ENCODE results near the gene SOX9.

SOX9 gene

DNA sequence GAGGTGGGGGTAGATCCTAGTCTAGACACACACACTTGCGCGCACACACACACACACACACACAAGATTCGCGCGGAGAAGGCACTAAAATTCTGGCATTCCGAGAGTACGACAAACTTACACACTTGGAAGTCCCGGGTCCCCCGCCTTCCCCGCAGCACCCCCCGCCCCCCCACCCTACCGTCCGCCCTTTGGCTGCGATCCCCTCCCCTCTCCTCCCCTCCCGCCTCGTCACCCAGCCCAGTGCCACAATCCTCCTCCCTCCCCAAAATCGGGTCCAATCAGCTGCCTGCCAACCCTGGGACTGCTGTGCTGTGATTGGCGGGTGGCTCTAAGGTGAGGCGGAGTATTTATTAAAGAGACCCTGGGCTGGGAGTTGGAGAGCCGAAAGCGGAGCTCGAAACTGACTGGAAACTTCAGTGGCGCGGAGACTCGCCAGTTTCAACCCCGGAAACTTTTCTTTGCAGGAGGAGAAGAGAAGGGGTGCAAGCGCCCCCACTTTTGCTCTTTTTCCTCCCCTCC, at the start of gene SOX9:
SOX9 (plus strand) TSS at position 379 of the 522 bp plus-strand sequence. CDS start 372 bp downstream, outside the sequence.
- DNase-seq (ENCODE audit: low spot score), result peak; percentile 96

DNA sequence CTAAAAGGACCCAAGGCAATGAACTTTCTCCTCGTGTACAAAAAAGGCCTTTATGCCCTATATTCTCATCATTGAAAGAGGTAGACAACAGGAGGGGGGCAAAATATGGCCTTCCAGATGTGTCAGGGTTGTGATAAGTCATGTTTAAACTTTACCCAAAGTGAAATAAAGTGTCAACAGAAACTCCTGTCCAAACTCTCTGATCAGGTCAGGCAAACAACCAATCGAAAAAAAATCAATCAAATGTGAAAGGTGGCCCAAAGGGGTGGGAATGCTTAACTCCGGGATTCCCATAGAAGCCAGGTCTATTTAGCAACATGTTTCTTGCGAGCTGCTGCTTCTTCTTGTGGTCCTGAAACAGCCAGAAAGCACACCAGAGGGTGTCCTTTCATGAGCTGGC, 49.5 kb upstream of the SOX9 start:
- no peak for DNase-seq (ENCODE audit: low spot score)

DNA sequence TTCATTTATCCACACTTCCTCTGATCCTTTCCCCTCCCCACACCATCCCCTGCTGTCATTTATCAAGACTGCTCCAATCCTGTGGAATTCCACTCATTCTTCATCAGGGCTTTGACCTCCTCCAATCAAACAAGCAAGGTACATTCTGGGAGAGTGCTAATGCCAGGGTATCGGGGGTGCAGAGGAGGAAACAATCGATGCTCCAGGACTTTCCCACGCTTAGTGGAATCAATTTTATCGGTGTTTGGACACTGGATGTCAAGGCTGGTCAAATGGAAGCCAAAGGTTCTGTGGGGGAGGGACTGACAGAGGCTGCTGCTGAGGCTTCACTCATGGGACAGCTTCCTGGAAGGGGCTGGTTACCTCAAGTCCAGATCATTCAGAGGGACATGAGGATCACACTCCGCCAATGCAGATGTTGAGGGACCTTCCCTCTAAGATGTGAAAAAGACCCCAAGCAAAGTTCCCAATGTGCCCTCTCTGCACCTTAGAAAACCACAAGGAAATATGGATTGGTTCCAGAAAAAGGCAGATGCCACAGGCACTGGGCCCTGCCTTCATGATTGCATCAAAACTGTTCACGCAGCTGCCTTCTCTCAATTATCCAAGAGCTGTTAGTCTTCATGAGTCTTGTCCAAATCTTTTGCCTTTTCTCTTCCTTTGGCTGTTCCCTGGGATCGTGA, 44.7 kb upstream of the SOX9 start:
- DNase-seq (ENCODE audit: low spot score), result no peak

DNA sequence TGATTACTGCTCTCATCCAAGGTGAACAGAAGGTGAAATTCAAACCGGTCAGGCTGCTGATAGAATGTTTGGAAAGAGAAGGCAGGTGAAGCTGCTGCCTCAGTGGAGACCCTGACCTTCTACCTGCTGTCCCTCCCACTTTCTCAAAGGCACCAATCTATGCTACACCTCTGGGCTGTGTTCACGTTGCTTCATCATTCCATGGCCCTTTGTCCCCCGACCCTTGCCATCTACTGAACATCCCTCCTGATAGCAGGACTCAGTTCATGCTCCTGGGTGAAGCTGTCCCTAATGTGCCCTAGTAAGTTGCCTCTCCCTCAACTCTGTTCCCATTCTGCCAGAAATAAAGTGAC, 44.2 kb upstream of the SOX9 start:
- no peak for DNase-seq (ENCODE audit: low spot score)

DNA sequence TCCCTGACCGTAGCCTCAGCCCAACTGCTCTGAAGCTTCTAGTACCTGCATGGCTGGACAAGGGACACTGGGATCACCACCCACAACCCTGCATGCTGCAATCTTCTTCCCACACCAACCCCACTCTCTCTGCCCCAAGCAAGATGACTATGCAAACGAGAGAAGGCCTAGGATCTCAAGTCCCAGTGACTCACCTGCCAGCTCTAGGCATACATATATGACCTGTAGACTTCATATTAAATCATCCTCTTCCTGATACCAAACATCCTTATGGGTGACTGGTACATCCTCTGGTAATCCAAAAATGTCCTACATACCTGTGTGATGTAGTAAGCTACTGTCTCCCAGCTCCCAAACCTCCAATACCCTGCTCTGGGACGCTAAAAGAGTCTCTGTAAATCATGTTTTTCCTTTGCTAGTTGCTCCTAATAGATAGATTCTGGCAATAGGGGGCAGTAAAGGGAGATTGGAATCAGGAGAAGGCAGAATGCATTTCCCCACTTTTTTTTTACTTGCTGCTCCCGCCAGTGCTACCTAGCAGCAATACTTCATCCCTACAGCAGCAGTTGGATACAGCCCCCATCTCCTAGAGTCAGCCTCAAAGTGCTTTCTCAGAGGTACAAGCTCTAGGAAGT, 43.4 kb upstream of the SOX9 start:
- DNase-seq (ENCODE audit: low spot score), result peak; percentile 29

DNA sequence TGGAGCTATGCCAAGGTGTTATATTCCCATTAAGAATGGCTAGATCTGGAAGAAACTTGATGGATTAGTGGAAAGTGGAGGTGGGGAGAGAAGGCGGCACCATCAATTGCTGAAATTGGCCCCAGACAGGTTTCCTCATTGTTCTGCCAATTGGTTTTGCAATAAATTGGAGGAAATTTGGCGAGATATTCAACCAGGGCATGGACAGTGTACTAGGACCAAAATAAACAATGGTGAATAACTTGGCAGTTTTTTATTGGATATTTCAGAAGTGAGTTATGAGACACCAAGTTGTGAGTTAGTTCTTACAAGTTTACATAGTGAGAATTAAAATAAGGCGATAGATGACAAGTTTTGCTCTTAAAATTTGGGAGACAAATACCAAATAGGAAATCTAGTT, 41.1 kb upstream of the SOX9 start:
- no peak for DNase-seq (ENCODE audit: low spot score)

DNA sequence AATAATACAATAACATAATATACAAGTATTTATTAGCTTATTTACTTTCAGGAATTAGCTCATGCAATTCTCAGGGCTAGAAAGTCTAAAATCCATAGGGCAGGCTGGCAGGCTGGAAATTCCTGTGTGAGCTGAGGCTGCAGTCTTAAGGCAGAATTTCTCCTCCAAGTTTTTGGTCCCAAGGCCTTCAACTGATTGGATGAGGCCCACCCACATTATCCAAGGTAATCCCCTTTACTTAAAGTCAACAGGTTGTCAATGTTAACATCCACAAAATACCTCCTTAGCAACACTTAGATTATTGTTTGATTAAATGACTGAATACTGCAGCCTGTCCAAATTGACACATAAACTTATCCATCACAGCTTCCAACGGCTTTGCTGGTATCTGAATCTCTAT, 32.9 kb upstream of the SOX9 start:
- no peak for DNase-seq (ENCODE audit: low spot score)

DNA sequence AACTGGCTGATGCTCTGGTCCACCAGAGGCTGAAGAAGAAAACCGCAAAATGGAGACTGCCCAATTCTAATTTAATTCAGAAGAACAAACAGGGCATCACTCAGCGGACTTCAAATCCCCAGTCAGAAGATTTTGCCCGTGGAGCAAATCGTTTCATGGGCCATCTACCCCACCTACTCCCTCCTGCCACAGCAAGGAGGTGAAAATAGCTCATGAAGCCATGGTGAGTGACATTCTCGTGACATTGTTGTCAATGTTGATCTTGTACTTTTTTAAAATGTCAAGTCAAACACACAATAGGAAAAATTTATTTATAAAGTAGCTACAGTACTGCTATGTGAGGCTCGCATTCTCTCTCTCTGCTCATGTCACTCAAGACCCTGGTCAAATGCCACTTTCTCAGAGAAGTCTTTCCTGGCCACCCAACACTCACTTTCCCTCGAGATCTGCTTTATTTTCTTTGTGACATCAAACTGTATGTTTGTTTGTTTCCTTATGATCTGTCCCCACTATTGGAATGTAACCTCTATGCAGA, 31.3 kb upstream of the SOX9 start:
- DNase-seq (ENCODE audit: low spot score), result no peak

DNA sequence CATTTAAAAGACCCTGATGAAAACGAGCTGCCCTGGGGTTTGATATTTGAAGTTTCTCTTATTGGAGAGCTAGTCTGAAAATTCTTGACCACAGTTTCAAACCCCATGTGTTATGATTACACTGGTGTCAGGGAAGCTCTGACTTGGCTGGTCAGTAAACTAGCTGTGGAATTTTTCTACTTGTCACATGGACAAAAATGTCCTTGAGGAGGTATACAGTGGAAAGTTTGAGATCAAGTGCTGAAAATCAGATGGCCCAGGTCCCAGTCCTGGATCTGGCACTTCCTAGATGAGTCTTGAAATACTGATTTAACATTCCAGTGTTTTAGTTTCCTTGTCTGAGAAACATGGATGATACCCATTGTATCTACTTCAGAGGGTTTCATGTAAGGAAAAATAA, 30.7 kb upstream of the SOX9 start:
- no peak for DNase-seq (ENCODE audit: low spot score)

DNA sequence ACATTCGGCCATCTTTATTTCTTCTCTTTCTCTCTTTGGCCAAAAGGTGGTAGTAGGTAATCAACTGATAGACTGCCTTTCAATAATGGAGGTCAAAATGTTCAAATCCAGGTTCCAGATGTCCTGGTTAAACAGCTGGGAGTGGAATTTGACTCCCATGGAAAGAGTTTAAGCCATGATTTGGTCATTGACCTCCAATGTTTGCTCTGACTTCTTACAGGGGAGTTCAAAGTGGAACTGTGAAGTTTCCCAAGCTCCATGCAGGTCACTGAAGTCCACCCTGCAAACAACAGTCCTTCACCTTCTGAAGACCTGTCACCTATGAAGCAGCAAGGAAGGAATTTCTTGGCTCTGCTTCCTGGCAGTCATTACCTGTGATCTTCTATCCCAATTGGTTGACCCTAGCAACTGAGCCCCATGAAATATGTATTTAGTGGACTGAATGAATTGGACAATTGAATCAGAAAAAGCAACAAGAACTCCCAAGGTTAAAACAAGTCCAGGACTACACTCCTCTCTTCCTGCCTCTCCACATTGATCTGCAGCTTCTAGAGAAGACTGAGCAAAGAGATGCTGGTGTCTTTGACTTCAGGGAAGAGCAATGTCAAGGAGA, 28.0 kb upstream of the SOX9 start:
- no peak for DNase-seq (ENCODE audit: low spot score)

DNA sequence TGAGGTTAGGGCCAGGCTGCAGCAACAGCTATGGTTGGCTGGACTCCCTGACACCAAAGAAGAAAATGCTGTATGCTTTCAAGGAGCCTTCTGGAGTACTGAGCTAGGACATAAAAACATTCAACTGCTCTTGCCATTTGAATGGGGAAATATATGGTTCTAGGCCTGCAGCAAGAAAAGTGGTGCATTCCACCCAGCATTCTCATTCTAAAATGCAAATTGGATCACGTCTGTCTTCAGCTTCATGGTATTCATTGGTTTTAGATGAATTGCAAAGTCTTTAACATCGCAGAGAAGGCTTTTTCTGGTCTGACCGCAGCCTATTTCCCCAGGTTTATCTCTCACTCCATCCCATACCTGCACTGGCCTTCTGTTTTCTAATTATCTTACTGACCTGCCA, 27.1 kb upstream of the SOX9 start:
- DNase-seq (ENCODE audit: low spot score), result no peak

DNA sequence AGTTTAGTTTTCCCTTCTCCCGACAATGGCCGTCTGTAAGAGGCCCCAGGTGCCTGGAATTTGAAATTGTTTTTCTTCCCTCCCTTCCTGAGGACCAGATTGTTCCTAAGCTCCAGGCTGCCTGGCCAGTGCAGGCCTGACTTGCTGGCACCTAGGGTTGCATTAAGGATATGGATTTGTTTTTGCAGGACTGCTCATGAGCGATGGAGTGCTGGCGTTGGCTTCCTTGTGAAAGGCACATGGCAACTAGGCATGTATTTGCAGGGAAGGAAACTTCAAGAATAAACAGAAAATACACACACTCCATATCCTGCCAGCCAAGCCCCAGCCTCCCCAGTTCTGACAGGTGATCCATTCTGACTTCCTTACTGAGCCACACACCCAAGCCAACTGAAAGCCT, 25.5 kb upstream of the SOX9 start:
- no peak for DNase-seq (ENCODE audit: low spot score)

DNA sequence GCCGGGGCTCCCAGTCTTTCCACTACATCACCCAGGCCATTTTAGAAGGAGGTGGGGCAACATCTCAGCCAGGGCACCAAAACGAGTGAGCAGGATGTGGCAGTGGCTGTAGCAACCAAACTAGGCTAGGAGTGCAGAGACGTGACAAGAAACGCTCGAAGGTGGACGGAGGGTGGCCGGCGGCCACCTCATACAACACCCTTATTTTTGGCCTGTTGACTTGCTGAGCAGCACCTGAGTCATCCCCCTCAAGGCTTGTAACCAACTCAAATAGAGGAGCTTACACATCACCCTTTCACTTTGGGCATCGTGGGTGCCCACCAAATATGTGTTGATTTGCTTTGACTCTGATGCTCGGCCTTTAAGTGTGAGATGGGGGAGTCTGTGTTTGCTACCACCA, 23.7 kb upstream of the SOX9 start:
- no peak for DNase-seq (ENCODE audit: low spot score)

DNA sequence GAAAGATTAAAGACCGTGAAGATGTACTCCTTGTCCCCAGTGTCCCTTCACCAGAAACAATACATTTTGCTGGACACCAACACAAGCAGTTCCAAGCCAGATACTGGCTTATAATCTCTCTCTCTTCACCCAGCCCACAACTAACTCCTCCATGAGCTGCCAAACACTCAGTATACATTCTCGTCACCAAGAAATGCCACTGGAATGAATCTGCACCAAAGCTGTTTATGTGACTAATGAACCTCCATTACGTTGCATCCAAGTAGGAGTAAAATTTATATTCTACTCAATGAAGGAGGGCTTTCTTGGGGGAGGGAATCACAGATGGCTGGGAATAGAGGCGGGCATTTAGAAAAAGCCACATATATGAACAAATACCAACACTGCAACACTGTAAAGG, 20.9 kb upstream of the SOX9 start:
- no peak for DNase-seq (ENCODE audit: low spot score)

DNA sequence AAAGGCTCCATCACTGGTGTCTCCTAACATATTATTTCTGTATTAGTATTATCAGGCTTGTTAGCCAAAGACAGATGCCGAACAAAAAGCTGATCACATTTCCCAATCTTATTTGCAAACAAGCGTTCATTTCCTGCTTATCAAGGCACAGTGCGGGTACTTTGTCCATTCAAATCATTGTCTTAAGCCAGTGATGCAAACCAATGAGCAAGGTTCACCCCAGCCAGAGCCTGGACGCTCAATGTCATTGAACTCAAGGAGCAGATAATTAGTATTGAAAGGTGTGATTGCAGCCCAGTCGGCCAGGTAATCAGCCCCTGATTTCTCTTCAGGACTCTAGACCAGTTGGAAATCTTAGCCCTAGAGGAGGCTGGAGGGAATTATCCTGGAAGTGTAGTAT, 20.4 kb upstream of the SOX9 start:
- DNase-seq (ENCODE audit: low spot score), result no peak

DNA sequence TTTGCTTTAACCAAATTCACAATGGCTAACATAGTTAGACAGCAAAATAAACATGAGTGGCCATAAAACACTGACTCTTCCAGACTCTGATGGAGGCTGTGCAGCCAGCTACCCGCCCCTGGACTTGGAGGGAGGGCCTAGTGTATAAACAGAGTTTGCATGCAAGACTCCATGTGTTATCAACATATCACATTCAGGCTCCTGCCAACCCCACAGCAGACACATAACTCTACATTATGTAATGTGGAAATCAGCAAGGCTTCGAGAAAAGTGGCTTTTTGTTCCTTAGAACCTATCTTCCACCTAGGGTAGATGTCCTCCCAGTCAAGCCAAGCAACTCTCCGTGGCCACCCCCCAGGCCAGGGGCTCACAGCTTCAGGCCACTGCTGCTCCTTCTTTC, 19.3 kb upstream of the SOX9 start:
- DNase-seq (ENCODE audit: low spot score), result no peak

DNA sequence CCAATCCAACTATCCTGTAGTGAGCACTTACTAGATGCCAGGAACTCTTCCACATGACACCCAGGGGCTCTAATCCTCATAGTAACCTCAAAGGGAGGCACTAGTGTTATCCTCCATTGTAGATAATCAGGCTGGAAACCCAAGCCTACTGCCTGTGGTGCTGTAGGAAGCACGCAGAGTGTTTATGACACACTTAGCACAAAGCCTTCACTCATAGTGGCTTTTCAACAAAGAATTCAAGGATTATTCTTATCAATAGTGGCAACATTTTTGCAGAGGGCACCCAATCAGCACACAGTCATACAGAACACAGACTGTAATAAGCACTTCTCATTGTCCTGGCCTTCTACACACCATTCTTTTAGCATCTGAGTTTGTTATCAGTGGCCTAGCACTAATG, 18.5 kb upstream of the SOX9 start:
- DNase-seq (ENCODE audit: low spot score), result no peak

DNA sequence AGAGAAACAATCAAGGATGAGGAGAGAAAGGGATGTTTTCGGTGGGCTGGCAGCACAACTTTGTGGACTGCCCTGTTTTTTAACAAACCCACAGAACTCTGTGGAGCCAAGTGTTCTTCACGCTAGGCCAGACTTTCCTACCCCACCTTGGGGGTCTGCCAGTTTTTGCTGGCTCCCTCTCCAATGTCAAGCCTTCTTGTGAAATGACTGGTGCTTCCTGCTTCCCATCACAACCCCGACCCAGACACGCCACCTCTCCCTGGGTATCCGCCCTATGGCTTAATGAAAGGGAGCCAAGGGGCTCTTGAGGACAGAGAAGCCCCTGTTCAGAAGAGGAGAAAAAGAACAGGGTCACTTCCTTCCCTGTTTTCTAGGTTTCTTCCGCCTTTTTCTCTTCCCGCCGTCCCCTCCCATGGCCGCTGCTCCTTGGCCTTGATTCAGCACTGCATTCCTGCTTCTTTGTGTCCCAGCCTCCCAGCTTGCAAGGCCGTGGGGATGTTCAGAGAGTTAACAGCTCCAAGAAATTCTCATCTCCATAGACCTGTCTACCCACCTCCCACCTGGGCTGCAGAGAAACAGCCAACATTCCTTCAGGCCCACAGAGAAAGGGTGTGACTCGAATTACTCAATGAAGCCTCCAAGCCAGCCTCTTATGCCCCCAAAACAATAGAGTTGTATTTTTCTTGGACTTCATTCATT, 16.5 kb upstream of the SOX9 start:
- no peak for DNase-seq (ENCODE audit: low spot score)

DNA sequence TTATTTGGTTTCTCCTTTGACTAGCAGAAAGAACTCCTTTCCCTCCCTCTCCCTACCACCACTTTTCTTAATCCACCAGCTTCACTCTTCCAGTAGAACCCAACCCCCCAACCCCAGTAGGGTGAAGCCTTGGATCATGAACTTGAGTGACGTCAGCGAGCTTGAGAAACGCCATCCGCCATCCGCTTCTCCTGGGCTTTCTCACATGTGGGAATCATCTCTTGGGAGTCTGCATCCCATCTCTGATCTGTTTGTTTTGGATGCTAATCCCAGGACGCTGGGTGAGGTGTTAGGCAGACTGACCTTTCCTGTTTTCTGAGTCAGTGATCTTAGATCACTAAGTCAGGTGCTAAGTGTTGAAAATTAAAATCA, 16.0 kb upstream of the SOX9 start:
- no peak for DNase-seq (ENCODE audit: low spot score)

DNA sequence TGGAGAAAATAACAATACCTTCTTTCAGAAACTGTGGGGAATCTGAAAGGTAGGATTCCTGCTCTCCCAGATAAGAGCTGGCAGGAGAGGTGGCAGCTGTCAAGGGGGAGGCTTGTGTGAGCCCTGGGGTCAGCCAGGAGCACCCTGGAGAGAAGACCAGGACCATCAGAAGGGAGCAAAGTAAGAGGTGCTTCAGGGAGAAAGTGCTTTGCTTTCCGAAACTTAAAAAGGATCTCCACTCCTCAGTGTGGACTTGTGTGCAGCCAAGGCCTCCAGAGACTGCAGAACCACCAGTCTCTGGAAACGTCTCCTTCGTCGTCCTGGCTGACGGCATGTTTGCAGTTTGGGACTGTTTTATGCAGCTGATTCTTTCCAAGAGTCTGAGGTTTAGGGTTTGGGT, 13.7 kb upstream of the SOX9 start:
- DNase-seq (ENCODE audit: low spot score), result no peak

DNA sequence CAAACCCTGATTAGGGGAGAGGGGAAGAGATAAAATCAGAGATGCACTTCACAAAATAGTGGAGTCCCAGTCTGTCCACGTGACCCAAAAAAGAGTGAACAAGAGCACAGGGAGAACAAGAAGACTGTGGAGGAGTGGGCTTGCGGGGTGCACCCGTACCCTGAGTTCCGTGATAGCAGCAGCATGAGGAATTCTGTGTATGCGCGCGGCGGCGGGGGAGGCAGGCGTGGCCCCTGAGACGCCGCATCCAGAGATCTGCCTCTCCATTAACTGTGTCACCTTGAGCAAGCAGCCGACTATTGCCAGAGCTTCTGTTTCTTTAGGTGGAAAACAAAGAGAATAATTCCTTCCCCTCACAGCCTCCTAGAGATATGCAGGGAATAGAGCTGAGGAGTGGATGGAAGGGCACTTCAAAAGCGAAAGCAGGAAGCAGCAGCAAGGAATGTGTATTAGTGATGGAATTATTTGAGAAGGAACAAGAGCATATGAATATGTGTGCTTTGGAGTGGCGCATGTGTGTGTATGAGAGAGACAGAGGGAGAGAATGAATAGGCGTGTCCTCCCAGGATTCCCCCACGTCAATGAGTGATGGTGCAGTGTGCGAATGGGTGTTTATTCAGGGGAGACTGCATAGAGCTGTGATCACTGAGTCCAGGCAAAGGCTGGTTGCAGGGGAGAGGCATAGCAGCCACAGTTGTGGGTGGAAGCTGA, 10.4 kb upstream of the SOX9 start:
- DNase-seq (ENCODE audit: low spot score), result no peak

DNA sequence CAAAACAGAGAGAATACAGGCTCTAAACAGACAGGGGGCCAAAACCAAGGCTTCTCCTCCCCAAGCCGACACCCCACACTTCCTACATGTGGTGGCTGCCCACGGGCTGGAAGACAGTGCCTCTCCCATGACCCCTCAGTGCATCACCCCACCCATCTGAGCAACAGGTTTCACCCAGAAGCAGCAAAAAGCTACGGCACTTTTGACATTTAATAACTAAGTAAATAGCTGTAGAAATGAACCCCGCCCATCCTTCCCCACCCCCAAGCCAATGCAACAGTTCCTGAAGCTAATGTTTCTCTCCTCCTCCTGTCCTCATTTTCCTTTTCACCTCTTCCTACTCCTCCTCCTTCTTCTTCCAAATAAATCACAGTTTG, 9.9 kb upstream of the SOX9 start:
- DNase-seq (ENCODE audit: low spot score), result no peak

All from iPS-NIHi11 (cell line).